NCI-H2081 treated with DMSO at 0.1 percent for 48 hours (cell line): ENCODE data around the gene ABCF2.

Experiments
- DNase-seq: peaks from one replicate; lab custom pipeline; 2025; lab: John Stamatoyannopoulos, UW

The ABCF2 gene

DNA sequence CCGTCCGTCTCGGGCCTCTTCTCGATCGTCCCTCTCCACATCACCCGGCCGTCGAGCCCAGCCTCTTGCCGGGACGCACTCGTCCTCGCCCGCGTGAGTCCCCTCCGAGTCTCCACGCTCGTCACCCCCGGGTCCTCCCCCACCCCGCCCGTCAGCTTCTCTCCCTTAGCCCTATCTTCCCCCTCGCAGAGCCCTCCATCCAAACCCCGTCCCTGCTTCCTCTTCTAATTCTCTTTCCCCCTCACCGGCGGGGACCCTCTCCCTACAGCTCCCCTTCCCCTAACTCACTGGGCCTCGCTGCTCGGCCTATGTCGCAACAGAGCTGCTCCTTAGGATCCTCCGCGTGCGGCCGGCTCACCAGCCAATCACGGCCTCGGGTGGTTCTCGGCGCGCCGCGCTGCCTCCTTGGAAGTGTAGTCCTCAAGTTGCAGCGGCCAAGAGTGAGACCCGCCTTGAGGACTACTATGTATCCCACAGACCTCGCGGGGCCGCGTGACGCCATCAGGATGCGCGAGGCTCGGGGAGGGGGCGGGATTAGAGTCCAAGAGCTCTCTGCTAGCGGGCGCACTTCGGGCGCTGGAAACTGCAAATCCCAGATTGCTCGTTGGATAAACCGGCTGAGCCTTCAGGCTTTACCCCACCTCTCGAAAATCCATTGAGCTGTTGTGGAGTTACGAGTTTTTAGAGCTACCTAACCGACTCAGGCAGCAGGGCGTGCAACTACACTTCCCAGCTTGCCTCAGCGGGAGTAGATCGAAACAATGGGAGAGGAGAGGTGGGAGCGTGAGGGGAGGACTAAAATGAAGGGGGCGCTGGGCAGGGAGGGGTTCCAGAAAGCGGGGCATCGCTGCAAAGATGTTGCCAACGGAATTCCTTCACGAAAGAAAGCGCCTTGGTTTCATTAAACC, at the start of gene ABCF2:
TSS of gene ABCF2 (minus strand) at position 331 of the 908 bp plus-strand sequence. CDS start 747 bp downstream, outside the sequence.
- peak; percentile 87 for DNase-seq

GRCh38 chr7:151275813-151276577, 49.0 kb upstream of the ABCF2 start:
- no peak for DNase-seq

DNA sequence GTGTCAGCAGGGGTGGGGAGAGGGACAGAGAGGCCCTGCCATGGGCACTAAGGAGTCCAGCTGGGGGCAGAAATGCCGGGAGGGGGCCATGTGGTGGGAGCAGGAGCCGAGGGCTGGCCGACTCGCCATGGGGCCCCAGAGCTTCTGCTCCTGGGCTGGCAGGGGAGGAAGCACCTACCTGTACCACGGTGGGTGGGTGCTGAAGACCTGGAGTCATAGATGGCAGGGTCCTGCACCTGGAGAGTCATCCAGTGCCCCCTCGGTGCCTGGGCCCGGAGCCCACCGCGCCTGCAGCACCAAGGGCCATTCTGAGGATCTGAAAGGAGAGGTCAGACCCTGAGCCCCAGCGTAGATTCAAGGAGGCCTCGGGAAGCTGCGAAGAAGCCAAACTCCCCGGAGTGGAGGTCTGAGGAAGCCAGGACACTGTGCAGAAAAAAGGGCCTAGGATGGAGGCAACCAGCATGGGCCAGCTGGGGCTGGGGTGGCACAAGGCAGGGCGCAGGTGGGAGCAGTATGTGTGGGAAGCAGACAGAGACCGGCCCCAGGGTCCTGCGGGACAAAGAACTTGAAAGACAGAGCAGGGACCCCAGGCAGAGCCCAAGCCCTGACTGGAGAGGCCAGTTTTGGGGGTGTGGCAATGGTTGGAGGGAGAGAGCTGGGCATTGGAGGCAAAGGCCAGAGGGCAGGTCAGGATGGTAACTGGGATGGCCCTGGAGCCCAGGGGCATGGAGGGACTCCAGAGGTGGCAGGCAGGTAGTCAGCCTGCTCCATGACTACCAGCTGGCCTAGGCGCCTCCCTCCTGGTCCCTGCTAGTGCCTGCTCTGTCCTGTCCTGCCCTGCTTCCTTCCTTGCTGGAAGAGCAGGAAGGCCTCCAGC, 48.2 kb upstream of the ABCF2 start:
- DNase-seq = no peak

DNA sequence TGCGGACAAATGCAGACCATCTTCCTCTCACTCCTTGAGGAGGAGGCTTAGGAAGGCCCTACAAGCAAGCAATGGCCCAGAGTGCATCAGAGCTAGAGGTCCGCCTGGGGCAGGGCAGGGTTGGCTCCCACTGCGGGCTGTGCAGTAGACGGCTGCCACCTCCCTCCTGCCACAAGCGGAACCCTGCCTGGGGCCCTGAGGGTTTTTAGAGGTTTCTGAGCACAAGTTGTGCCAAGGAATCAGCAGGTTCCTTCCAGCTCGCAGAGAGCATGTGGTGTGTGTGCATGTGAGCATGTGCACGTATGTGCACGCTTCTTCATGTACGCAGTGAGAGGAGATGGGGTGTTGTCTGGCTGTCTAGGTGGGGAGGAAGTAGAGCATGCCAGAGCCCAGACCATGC, 47.4 kb upstream of the ABCF2 start:
- no peak for DNase-seq

- DNase-seq = no peak
Observed at GRCh38 chr7:151273651-151274390, 46.8 kb upstream of the ABCF2 start.

GRCh38 chr7:151272877-151273276, 45.9 kb upstream of the ABCF2 start:
- no peak for DNase-seq

- no peak for DNase-seq
Observed at GRCh38 chr7:151272405-151272804, 45.4 kb upstream of the ABCF2 start.

DNA sequence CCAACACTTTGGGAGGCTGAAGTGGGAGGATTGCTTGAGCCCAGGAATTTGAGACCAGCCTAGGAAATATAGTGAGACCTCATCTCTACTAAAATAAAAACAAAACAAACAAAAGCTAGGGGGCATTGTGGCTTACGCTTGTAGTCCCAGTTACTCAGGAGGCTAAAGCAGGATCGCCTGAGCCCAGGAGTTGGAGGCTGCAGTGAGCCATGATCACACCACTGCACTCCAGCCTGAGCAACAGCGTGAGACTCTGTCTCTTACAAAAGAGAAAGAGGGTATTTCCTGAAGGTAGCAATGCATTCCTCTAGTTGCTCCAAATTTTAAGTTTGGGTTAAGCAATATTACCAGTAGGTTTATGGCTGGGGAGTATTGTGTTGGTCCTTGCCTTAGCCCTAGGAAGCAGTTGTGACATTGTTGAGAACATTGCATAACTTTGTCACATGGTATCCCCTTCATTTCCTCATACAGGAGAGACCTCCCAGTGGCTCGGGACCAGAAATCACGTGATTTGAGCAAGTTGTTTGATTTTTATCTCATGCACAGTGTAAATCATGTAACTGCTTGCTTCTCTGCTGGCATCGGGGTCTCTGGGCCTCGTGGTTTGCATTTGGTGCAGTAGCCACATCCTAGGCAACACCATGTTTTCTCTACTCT, 44.8 kb upstream of the ABCF2 start:
- no peak for DNase-seq

- no peak for DNase-seq
Observed at GRCh38 chr7:151269511-151269910, 42.5 kb upstream of the ABCF2 start.

GRCh38 chr7:151265351-151265931, 38.4 kb upstream of the ABCF2 start:
- no peak for DNase-seq

DNA sequence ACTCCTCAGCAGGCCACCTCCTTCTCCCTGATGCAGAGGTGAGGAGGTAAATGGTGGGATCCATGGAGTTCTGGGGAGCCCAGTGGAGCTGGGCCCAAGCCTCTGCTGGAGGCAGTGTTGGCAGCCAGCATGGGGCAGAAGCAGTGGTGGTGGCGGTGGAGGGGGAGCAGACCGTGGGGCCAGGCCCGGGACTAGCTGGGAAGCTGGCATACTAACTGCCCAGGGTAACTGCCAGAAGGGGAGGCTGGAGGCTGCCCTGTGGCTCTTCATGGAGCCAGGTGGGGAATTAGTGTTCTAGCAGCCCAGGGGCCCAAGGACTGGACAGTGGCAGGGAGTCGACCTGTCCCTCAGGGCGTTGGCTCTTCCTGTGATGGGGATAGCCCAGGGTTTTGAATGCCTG, 37.6 kb upstream of the ABCF2 start:
- no peak for DNase-seq

DNA sequence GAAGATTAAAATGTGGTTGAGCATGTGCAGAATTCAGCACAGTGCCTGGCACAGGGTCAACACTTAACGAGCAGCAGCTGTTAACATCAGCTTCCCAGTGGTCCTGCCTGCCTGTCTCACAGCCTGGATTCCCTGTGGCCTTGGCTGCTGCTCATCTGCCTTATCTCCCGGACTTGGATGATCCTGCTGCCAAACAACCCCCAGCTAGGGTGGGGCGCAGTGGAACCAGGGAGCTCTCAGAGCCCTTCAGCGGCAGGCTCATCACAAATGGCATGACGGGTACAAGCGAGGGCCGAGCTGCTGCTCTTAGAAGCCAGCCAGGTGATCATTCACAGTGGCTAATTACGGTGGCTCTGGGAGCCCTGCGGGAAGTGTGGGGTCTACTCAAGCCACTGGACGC, 34.5 kb upstream of the ABCF2 start:
- no peak for DNase-seq

DNA sequence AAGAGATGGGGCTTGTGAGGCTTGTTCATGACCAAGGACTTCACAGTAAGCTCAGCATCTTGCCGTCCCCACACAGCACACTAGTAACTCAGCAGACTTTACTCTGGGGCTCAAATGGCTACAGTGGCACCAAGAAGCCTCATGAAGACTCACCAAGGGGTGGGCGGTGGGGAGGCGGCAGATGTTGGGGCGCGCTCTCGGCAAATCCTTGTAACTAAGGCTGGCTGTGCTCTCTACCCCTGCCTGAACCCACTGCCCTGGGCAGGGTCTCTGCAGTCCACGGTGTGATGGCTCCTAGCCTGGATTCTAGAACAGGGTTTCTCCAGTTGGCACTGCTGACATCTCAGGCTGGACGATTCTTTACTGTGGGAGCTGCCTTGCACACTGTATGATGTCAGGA, 33.9 kb upstream of the ABCF2 start:
- no peak for DNase-seq

DNA sequence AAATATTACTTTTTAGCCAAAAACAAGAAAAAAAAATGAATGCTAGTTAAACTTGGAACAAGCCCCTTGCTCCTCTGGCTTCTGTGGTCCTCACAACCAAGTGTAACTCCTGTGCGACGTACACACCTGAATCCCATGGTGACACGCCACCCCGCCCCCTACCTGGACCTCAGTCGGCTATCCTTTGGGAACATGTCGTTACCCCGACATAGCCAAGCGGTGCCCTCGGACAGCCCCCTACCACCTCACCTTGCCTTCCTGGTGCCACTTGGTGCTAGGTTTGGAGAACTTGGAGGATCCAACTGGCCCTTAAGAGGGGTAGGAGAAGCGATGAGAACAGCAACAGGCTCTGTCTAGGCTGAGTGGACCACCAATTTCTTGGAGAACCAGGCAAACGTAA, 33.5 kb upstream of the ABCF2 start:
- no peak for DNase-seq

DNA sequence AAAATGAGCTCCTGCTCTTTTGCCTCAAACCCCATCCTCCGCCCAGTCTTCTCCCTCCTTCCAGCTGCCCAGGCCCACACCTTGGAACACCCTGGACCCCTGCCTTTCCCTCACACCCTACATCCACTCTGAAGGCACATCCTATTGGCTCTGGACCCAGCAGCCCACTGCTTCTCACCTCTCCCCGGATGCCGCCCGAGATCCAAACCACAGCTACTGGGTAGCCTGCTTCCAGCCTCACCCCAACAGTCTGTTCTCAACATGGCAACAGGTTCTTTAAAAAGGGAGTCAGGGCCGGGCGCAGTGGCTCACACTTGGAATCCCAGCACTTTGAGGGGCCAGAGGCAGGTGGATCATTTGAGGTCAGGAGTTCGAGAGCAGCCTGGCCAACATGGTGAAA, 31.0 kb upstream of the ABCF2 start:
- no peak for DNase-seq

GRCh38 chr7:151256410-151257045, 29.5 kb upstream of the ABCF2 start:
- no peak for DNase-seq

DNA sequence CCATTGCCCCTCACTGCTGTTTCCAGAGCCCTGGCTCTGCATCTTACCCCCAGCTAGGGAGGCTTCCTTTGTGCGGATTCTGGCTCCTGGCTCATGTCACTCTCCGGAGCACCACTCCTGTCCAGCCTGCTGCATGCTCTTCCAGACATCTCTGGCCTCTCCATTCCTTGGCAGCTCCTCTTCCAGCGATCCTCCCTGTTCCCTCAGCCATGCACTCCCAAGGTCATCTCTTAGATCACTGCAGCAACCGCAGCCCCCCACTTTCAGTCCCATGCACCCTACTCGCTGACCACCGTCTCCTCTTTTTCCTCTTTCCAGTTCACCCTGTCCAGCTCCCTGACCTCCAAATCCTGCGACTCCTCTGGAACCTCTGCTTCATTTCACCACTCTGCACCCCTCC, 28.4 kb upstream of the ABCF2 start:
- DNase-seq = no peak

GRCh38 chr7:151254851-151255250, 27.8 kb upstream of the ABCF2 start:
- no peak for DNase-seq

- no peak for DNase-seq
Observed at GRCh38 chr7:151254316-151254715, 27.3 kb upstream of the ABCF2 start.
